Glomerular visceral epithelial cell (primary cell): ENCODE results near the gene FAM184A.
A peak's percentile ranks its signal among the peaks of the same experiment; 100 is the strongest.
"Not testable (repeated sequence)": the region's sequence is repeated elsewhere in the genome, so short reads cannot be mapped to it uniquely, and the experiment has no call there.

Source experiments
- DNase-seq: peaks from one replicate; pipeline ENCODE4 v3.0.0-alpha.2; 2016; ENCODE audit errors: extremely low spot score

Gene FAM184A

DNA sequence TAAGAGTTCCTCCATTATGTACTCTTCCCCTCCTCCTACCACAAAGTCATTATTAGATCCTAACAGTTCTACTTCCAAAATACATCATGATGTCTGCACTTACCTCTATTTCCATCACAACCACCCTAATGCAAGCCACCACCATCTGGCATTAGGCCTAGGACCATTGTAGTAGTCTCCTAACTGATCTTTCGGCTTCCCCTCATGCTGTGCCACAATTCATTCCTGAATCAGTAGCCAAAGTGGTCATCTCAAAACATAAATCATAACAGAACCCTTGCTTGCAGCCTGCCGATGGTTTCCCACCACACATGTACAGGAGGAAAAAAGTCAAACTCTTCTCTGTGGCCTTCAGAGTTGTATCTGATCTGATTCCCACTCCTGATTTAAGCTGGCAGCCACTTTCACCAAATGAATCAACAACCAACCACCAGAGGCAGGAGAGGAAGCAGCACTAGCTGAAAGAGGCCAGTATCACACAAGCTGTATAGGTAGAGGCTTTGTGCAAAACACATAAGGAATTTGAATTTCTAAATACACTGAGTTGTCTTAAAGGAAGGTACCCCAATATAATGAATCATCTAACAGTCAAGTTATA lies 26.1 kb downstream of the FAM184A start:
- DNase-seq = no peak

DNA sequence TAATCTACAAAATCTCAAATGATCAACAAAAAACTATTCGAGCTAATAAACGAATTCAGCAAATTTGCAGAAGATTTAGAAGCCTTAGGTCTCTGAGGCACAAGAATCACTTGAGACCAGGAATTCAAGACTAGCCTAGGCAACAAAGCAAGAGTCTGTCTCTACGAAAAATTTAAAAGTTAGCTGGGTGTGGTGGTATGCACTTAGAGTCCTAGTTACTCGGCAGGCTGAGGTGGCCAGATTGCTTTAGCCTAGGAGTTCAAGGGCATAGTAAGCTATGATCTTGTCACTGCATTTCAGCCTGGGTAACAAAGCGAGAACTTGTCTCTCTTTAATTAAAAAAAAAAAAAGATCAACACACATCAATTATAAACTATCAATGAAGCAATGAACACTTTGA lies 34.2 kb downstream of the FAM184A start:
- no peak for DNase-seq

DNA sequence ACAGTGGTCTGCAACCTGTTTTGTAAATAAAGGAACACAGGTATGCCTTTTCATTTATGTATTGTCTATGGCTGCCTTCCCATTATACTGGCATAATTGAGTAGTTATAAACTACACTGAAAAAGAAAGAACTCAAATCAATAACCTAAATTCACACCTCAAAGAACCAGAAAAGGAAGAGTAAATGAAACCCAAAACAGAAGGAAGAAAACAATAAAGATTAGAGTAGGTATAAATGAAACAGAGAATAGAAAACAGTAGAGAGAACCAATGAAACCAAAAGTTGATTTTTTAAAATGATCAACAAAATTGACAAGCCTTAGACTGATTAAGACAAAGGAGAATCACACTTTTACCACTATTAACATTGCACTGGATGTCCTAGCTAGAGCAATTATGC lies 34.7 kb downstream of the FAM184A start:
- no peak for DNase-seq

DNA sequence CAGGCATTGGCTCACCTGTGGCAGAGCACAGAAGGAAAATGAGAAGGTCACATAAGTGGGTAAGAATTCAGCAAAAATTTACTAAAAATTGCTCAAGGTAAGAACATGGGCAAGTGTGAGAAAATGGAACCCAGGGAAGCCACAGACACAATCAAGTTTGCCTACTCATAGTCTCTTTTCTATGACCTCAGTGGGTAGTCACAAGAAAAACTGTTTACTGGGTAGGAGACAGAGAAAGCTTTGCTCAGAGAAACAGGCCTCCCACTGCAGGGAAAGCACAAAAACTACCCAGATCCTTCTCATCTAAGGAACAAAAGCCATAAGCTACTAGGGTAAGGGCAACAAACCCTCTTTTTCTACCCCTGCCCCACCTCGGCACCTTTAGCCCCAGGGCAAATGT lies 35.2 kb downstream of the FAM184A start:
- no peak for DNase-seq

DNA sequence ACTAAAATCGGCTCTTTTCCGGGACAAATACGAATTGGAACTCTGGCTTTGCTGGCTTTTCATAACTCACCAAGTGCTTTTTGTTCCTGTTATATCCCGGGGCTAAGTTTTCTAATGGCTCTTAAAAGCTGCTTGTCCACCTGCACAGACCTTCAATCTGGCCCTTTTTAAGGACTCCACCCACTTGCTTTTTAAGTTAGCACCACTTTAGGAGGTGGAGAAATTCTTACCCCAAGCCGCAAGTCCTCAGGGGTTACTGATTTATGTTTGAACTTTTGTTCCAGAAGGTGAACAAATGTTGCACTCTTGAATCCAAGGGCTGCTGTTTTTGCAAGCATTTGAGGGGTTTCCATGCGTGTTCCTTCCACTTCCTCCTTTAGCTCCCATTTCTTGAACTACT lies 37.8 kb downstream of the FAM184A start:
- DNase-seq = no peak

DNA sequence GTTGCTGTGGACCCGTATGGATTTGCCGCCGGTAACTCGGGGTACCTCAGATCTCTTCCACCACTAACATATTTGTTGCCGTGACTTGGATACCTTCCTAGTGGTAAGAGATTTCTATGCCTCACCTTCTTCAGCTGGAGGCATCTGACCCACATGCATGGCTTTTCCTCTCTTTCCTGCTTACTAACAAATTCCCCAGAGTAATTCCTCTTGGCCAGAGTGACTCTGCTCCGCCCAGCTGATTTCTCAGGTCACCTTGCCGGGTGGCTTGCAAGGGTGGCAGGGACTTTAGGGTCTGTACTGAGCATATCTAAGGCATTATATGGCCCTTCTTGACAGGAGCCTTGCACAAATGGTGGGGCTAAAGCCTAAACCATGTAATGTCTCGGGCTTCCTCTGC lies 38.2 kb downstream of the FAM184A start:
- no peak for DNase-seq

DNA sequence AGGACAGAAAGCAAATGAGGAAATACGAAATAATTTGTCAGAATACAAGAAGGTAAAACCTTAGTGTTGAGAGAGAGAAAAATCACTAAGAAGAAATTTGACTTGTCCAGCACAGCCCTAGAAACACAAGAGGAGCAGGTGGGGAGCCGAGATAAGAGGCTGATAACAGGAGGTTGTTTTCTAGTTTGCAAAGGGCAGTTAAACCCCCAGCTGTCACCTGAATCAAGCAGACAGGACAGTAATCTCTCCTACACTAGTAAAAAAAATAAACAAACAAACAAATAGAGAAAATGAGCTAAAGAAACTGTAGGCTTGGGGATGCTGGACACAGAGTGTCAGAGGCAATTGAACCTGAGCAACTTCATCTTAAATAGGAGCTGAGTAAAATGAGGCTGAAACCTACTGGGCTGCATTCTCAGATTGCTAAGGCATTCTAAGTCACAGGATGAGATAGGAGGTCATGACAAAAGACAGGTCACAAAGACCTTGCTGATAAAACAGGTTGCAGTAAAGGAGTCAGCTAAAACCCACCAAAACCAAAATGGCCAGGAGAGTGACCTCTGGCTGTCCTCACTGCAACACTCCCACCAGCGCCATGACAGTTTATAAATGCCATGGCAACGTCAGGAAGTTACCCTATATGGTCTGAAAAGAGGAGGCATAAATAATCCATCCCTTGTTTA lies 40.4 kb downstream of the FAM184A start:
- DNase-seq = no peak

GRCh38 chr6:119037264-119037663 lies 41.2 kb downstream of the FAM184A start:
- no peak for DNase-seq

- no peak for DNase-seq
Measured at GRCh38 chr6:119036081-119036480, 42.4 kb downstream of the FAM184A start.

GRCh38 chr6:119035459-119035858 lies 43.0 kb downstream of the FAM184A start:
- DNase-seq = no peak

- DNase-seq = no peak
Measured at GRCh38 chr6:119034827-119035458, 43.5 kb downstream of the FAM184A start.

GRCh38 chr6:119032428-119032827 lies 46.0 kb downstream of the FAM184A start:
- DNase-seq = no peak

DNA sequence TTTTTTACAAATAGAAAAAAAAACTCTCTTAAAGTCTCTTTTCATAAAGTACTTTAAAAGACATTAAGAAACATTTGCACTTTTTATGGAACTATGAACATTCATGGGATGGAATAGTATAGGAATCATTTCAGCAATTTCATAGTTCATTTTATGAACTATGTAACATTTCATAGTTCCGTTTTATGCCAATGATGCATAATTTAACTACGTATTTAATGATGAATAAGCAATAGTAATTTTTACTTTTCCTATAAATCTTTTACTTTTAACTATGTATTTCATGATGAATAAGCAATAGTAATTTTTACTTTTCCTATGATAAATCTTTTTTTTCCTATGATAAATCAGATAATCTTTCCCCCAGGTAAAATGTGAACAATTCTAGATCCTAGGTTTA lies 47.7 kb downstream of the FAM184A start:
- DNase-seq = no peak

DNA sequence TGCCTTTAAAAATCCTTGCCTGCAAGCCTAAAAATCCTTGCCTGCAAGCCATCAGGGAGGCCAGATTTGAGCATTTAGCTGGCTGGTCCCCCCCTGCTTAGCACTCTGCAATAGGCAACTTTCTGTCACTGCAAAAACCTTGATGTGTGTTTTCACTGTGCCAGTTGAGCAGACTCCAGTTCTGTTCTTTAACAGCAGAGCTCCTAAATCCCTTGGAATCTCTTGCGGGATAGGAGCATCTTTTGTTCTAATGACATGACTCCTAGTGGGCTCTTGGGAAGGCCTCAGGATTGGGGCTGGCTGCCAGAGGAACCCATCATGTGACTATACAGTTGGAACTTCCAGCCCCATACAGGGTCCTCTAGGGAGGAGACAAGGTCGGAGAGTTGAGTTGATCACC lies 50.4 kb downstream of the FAM184A start:
- DNase-seq = no peak

- no peak for DNase-seq
Measured at GRCh38 chr6:119027465-119027864, 51.0 kb downstream of the FAM184A start.

- no peak for DNase-seq
Measured at GRCh38 chr6:119026822-119027221, 51.6 kb downstream of the FAM184A start.

GRCh38 chr6:119025793-119026192 lies 52.7 kb downstream of the FAM184A start:
- no peak for DNase-seq

GRCh38 chr6:119024111-119024510 lies 54.4 kb downstream of the FAM184A start:
- DNase-seq = no peak

DNA sequence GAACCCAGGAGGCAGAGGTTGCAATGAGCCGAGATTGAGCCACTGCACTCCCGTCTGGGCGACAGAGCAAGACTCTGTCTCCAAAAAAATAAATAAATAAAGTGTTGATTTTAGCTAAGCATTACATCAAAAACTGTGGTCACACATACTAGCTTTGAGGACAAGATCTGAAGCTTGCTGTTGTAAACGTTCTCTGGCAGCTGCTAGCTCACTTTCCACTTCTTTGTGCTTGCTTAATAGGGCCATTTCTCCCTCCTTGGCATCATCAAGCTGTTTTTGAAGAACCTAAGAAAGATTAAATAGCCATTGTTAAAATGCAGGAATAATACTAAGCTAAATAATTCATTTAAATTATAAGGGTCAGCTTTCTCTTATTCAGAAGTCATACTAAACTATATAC lies 55.7 kb downstream of the FAM184A start:
- DNase-seq = no peak

DNA sequence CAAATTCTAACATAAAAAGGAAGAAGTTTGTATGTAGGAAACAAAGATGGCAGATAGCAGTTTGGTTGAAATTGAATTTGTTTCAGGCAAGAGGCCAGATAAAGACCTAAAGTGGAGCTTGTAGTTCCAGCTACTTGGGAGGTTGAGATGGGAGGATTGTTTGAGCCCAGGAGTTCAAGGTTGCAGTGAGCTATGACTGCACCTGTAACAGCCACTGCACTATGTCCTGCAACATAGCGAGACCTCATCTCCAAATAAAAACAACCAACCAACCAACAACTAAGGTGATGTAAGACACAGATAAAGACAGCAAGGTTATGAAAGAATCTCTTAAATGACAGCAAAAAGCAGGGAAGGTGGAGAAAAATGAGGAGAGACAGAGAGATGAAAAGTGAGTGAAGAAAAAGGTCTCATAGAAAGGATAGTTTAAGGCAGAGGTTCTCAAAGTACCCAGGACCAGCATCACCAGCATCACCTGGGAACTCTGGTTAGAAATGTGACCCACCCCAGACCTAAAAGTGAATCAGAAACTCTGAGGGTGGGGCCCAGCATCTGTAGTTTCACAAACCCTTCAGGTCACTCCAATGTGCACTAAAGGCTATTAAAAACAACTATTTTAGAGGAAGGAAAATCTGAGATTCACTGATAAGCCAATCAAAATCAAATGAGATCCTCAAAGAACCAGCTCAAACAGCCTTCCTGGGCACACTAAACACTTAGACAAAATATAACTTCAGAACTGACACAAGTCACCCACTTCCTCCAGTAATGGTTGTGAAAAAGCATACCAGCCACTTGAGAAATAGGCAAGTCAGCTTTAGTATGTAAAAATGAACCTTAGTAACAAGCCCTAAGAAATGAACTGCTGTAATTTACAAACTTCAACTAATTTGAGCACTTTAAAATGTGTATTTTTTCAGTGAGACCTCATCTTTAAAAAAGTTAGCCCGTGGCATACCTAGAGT lies 57.6 kb downstream of the FAM184A start:
- DNase-seq = no peak

- not testable (repeated sequence) for DNase-seq
Measured at GRCh38 chr6:119015165-119015564, 63.3 kb downstream of the FAM184A start.

DNA sequence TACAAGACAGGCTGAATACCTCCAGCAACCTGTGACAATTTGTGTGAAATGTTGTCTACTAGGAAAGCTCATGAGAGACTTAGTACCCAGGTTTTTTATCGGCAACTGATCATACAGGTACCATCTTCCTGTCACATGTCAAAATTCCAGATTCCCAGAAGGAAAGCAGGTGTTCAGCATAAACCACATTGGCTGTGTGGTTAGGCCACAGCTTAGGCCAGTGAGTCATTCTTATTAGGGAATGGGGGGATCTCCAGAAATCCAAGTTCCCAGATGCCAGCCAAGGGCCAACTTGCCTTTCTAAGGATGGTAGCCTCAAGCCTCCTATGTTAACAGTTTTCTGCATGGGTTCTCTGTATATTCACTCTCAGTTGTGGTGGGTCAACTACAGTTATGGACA lies 65.9 kb downstream of the FAM184A start:
- peak; percentile 53 for DNase-seq
